Right lobe of liver (tissue), 6 donors: ENCODE measurements around the gene EVL. TPM values are rescaled to one million over a fixed set of nuclear protein-coding genes. Genes with fewer than 3 reads are reported as not detected.
A peak's percentile ranks its signal among the peaks of the same experiment; 100 is the strongest.

Experiments
- ATAC-seq, 4 donors: fragments of 200-7000 bp; cut with Tn5 transposase; one replicate each; pipeline ENCODE4 v1.9.1; 2020; ENCODE audit warnings: mild to moderate bottlenecking in 4 of 4, moderate library complexity in 4 of 4
- DNase-seq, 3 donors: peaks; one replicate each; pipeline ENCODE4 v3.0.0-alpha.2; 2020
- H3K27ac ChIP-seq, 3 donors: fragments of 200-600 bp; one replicate each; pipeline ENCODE4 v1.8.0; 2022
- H3K27me3 ChIP-seq, 2 donors: fragments of 200-600 bp; one replicate each; pipeline ENCODE4 v1.8.0; 2022
- H3K36me3 ChIP-seq, 4 donors: fragments of 200-600 bp; sonication (generic) in 1 of 4; one replicate each; pipeline versions ENCODE4 v1.5.1 to v1.8.0; 2017 to 2022; ENCODE audit warnings: control low read depth in 1 of 4
- H3K4me1 ChIP-seq, 4 donors: fragments of 200-600 bp; sonication (generic) in 1 of 4; one replicate each; pipeline versions ENCODE4 v1.5.1 to v1.8.0; 2017 to 2022; ENCODE audit warnings: control low read depth in 1 of 4
- H3K4me3 ChIP-seq, 3 donors: fragments of 200-600 bp; one replicate each; pipeline ENCODE4 v1.8.0; 2022
- H3K9me3 ChIP-seq, 4 donors: fragments of 200-600 bp; sonication (generic) in 1 of 4; one replicate each; pipeline versions ENCODE4 v1.5.1 to v1.8.0; 2017 to 2022; ENCODE audit warnings: control low read depth in 1 of 4
- CTCF ChIP-seq, 4 donors: fragments of 200-600 bp in 3 of 4; fragments of 450-650 bp in 1 of 4; IDR thresholded peaks; one replicate each; pipeline versions ENCODE4 v1.5.1 to v1.8.0; 2016 to 2022; ENCODE audit warnings: antibody characterized with exemption in 4 of 4, mild to moderate bottlenecking in 2 of 4
- POLR2A ChIP-seq: fragments of 450-650 bp; IDR thresholded peaks from one replicate; pipeline ENCODE4 v1.6.1; 2017; ENCODE audit warnings: antibody characterized with exemption, mild to moderate bottlenecking
- WGBS: methylation state at CpG from one replicate; pipeline ENCODE4 v1.1.6; 2018; ENCODE audit warnings: low coverage, low lambda C conversion rate; ENCODE audit not compliant: insufficient coverage; ENCODE audit errors: missing lambda C conversion rate; 5-methylcytosine and 5-hydroxymethylcytosine counted together
- intact Hi-C, 2 donors: fragments of 100-400 bp; cut with DNase I; formaldehyde crosslinking; loops; one replicate each; pipeline versions ENCODE4 v1.11.2 to v1.14.1; 2022
- total RNA-seq, 6 experiments: library from RNA; depleted of rRNA in 2 of 6; stranded (reverse); fragments of >200 nt in 2 of 6; fragmentation: NEBNext Ultra II Directional in 3 of 6; extraction: Animal tissue kit (Norgen Biotek cat#: 25700) in 3 of 6; gene quantifications; one replicate each; pipeline versions ENCODE4 v1.1.0 to v1.2.4, GENCODE V29; 2016 to 2023
- donor health status: DM: no; HTN: yes; CAD: no.
- donor health status: DM: no; HTN: no; CAD: no.
- donor health status: DM: no; HTN: no; CAD: no.
- donor health status: DM: no; HTN: yes; CAD: no.
- donor health status: DM: no; HTN: yes; CAD: no.

The EVL gene
- total RNA-seq, 6 experiments from 2014 or later: 23.6 to 162 (median 68.4) TPM

DNA sequence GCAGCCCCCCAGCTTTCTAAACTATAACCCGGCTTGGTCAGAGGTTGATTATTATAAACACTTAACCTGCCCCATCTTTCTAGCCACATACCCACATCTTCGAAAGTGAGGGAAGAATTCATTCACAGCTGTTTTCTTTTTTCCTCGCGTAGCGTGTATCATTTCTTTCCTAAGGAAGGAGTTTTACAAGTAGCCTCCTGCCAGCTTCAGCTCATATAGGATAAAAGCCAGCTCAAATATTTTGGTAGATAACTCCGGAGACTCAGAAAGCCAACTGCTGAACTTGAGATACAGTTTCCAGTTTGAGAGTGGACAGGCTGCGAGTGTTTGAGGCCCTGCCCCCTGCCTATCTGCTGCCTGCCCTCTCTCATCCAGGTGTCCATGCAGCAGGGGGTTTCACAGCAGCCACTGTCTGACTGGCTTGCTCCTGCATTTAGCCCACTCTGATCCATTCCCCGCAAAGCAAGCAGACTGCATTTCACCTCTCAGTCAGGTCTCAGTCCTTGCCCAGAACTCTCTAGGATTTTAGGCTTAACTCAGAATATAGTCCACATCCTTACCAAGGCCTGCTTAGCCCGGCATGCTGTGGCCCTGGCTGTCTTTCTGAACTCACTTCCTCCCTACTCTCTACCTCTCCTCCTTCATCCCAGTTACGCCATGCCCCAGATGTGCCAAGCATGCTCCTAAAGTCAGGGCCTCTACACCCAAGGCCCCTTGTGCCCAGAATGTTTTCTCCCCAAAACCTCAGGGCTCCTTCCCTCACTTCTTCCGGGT lies 46.9 kb downstream of the EVL start:
- no peaks in the 10 kb centered on the region for H3K9me3 ChIP-seq
- DNase-seq: no peak
- no peak overlapping the region for H3K27ac ChIP-seq
- intact Hi-C loops: loop anchor here in 1 of 2 donors (10.0 kb wide), 1 partner anchor 127 kb away; no protein-coding TSS in a partner anchor
- TF ChIP-seq CTCF (IDR thresholded peaks at IDR 0.05) (no peak), POLR2A (no peak)
- H3K4me3 ChIP-seq: no peak overlapping the region
- ATAC-seq: no peak
- WGBS: 91% methylated on average over 9 of the region's 11 CpGs
- no peaks in the 10 kb centered on the region for H3K27me3 ChIP-seq
- peaks cover 0 to 14% (median 0%) of the 10 kb centered on the region in 4 donors for H3K36me3 ChIP-seq
- H3K4me1 ChIP-seq: peaks cover 0 to 4% (median 0%) of the 10 kb centered on the region in 4 donors

GRCh38 chr14:100114109-100114765 lies 49.0 kb downstream of the EVL start:
- no peaks in the 10 kb centered on the region for H3K27me3 ChIP-seq
- H3K4me3 ChIP-seq: no peak overlapping the region
- H3K4me1 ChIP-seq: no peaks in the 10 kb centered on the region
- DNase-seq (peak in 1 of 3 donors; percentile 49), ATAC-seq (no peak)
- intact Hi-C loops: loop anchor here in 1 of 2 donors (10.0 kb wide), 1 partner anchor 129 kb away; no protein-coding TSS in a partner anchor
- H3K9me3 ChIP-seq: no peaks in the 10 kb centered on the region
- TF ChIP-seq POLR2A: no peak
- no peak for TF ChIP-seq CTCF (IDR thresholded peaks at IDR 0.05)
- no peak overlapping the region for H3K27ac ChIP-seq
- peaks cover 0 to 14% (median 0%) of the 10 kb centered on the region in 4 donors for H3K36me3 ChIP-seq
- 80% methylated on average over 1 of the region's 13 CpGs for WGBS

GRCh38 chr14:100115236-100115635 lies 50.0 kb downstream of the EVL start:
- Histone ChIP-seq H3K4me3 (no peak overlapping the region), H3K27ac (no peak overlapping the region), H3K27me3 (no peaks in the 10 kb centered on the region), H3K9me3 (no peaks in the 10 kb centered on the region), H3K36me3 (peaks cover 0 to 5% (median 0%) of the 10 kb centered on the region in 4 donors), H3K4me1 (no peaks in the 10 kb centered on the region)
- ATAC-seq (no peak), DNase-seq (peak in 1 of 3 donors; percentile 21)
- TF ChIP-seq CTCF (IDR thresholded peaks at IDR 0.05) (no peak), POLR2A (no peak)
- intact Hi-C loops: loop anchor here in 1 of 2 donors (10.0 kb wide), 1 partner anchor 130 kb away; no protein-coding TSS in a partner anchor
- no CpG with 5 or more reads among the region's 6 CpGs for WGBS

- TF ChIP-seq CTCF (IDR thresholded peaks at IDR 0.05) (no peak), POLR2A (no peak)
- no peak for ATAC-seq
- 100% methylated on average over 2 of the region's 8 CpGs for WGBS
- Histone ChIP-seq H3K4me1 (no peaks in the 10 kb centered on the region), H3K27ac (no peak overlapping the region), H3K36me3 (peaks cover 0 to 4% (median 0%) of the 10 kb centered on the region in 4 donors), H3K4me3 (no peak overlapping the region), H3K9me3 (no peaks in the 10 kb centered on the region), H3K27me3 (no peaks in the 10 kb centered on the region)
- no peak for DNase-seq
- intact Hi-C loops: loop anchor here in 1 of 2 donors (10.0 kb wide), 1 partner anchor 131 kb away; no protein-coding TSS in a partner anchor
Measured at GRCh38 chr14:100115726-100116125, 50.5 kb downstream of the EVL start.
